ENCODE measurements around the gene NKRF. TPM values are rescaled to one million over a fixed set of nuclear protein-coding genes. Genes with fewer than 3 reads are reported as not detected.

The NKRF gene
- total RNA-seq, 1 donor: 6.9 TPM

GRCh38 chrX:119617517-119618164, 11.4 kb upstream of the NKRF start:
- TF ChIP-seq CTCF (IDR thresholded peaks at IDR 0.05; ENCODE audit: insufficient read depth, low read depth, low read length): no peak
- no peak overlapping the region for H3K4me3 ChIP-seq (ENCODE audit: low read depth, low read length)
- DNase-seq (ENCODE audit: low read depth): no peak

DNA sequence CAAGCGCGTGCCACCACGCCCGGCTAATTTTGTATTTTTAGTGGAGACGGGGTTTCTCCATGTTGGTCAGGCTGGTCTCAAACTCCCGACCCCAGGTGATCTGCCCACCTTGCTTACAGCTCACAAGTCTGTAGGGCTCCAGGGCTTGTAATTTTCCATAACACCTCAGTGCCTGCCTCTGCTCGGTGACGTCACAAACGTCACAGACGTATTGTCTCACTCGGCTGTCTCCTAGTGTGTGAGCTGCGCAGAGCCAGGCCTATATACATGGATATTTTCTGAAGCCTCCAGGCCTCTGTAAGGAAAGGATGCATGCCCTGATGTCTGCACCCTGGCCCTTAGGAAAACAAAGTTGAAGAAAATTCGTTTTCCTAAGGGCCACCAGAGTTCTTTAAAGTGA, 8.6 kb upstream of the NKRF start:
- TF ChIP-seq CTCF (IDR thresholded peaks at IDR 0.05; ENCODE audit: insufficient read depth, low read depth, low read length): no peak
- DNase-seq (ENCODE audit: low read depth): no peak
- no peak overlapping the region for H3K4me3 ChIP-seq (ENCODE audit: low read depth, low read length)

DNA sequence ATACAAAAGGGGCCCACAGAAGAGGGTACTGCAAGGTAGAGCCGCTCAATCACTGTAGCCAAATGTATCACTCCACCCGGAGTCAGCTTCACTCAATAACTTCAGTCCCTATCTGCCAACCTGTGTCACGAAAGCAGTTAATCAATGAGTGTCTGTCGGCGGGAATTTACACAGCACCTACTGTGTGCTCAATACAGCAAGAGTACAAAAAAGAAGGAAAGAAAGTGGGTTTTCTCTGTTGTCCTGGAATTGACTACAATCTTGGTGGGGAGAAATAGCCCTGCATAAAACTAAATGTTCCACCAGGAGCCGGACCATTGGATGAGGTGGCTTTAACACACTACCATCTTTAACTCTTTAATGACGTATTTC, 780 bp upstream of the NKRF start:
- H3K4me3 ChIP-seq (ENCODE audit: low read depth, low read length): peak overlapping the region; percentile 81
- TF ChIP-seq CTCF (IDR thresholded peaks at IDR 0.05; ENCODE audit: insufficient read depth, low read depth, low read length): no peak
- DNase-seq (ENCODE audit: low read depth): no peak

GRCh38 chrX:119605464-119606279, 552 bp downstream of the NKRF start:
- H3K4me3 ChIP-seq (ENCODE audit: low read depth, low read length): peak overlapping the region; percentile 81
- no peak for TF ChIP-seq CTCF (IDR thresholded peaks at IDR 0.05; ENCODE audit: insufficient read depth, low read depth, low read length)
- DNase-seq (ENCODE audit: low read depth): no peak

- peak overlapping the region; percentile 81 for H3K4me3 ChIP-seq (ENCODE audit: low read depth, low read length)
- no peak for DNase-seq (ENCODE audit: low read depth)
- no peak for TF ChIP-seq CTCF (IDR thresholded peaks at IDR 0.05; ENCODE audit: insufficient read depth, low read depth, low read length)
Measured at GRCh38 chrX:119604766-119605463, 1.3 kb downstream of the NKRF start.

GRCh38 chrX:119602701-119603255, 3.4 kb downstream of the NKRF start:
- no peak for DNase-seq (ENCODE audit: low read depth)
- H3K4me3 ChIP-seq (ENCODE audit: low read depth, low read length): no peak overlapping the region
- no peak for TF ChIP-seq CTCF (IDR thresholded peaks at IDR 0.05; ENCODE audit: insufficient read depth, low read depth, low read length)
